Measurements from ENCODE around the gene FAM53B.

Gene FAM53B

DNA sequence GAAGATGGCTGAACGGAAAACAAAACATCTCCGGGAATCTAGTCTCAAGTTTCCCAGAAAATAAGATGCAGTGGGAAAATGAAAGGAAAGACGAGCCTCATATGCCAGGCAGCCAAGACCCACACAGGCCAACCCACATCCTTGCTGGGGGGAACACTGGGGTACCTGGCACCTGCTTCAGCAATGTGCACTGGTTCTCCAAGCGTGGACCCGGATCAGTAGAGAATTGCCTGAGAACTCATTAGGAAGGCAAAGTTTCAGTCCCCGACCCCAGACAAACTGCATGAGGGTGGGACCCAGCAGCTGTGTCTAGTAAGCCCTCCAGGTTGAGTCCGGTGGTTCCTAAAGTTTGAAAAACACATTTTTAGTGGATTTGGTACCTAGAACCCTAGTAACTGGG is 18.4 kb downstream of the FAM53B start:
- no peak for DNase-seq

- DNase-seq = no peak
These were observed 19.0 kb downstream of the FAM53B start for GRCh38 chr10:124725171-124725631.

GRCh38 chr10:124724279-124725027 is 19.7 kb downstream of the FAM53B start:
- no peak for DNase-seq

- DNase-seq = no peak
These were observed 20.4 kb downstream of the FAM53B start for GRCh38 chr10:124723826-124724225.

DNA sequence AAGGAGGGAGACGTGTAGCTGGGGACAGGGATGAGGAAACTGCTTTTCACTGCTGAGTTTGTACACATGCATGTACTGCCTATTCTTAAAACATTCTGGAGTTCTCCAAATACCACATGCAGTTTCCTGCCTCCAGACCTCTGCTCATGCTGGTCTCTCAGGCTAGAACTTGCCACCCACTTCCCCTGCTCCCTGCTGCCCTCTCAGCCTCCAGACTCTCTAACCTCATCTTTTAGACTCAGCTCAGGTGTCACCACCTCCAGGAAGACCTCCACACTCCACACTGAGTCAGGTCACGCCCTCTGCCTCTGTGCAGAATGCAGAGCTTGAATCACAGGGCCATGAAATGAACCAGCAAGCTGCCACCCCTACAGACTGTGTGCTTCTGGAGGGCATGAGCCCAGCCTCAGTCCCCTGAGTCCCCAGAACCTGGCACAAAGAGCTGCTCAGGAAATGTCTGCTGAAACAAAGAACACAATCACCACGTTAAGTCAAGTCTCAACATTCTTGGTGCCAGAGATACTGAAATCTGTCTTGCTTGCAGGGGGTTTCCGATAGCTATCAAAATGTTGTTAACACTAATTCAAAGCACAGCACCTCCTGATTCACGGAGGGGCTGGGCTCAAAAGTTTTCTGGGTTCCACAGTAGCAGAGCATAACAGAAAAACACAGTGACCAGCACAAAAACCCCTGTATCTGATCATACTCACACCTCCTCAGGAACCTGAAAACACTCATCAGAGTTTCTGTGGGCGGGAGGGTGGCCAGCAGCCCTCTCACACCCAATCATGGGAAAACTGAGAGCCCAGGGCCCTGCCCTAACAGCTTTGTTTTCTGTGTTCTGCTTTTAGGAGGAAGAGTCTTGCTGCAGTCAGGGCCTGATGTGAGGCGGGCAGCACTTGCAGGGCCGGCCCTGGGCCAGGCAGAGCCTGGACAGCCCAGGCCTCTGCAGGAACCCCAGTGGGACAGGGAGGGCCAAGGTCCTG is 21.1 kb downstream of the FAM53B start:
- DNase-seq = no peak

DNA sequence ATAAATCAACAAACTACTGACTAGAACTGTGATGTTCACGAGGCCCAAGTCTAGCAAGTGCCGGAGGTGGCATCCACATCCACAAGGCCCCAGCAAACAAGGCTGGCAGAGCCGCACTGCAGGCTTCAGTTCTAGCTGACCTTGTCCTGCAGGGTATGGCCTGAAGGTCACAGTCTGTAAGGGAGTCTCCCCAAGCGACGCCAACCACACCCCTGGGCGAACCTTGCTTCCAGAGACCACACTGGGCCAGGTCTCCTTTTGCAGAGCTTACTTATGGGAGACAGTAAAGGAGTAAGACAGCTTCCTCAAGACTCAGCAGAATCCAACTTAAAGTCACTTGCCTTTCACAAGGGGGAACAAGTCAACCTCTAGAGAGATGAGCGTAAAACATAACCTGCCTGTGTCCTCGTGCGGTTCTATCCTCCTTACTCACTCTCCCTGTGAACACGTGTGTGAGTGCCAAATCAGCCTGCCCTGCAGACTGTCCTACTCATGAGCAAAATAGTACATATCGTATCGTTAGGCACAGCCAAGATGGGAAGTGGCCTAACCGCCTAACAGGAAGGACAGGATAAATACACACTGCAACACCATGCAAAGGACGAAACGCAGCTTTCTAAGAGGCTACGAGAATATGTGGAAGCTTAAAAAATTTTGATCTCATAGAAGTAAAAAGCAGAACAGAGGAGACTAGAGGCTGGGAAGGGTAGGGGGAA is 22.7 kb downstream of the FAM53B start:
- DNase-seq = no peak

- peak; percentile 57 for DNase-seq
These were observed 24.8 kb downstream of the FAM53B start for GRCh38 chr10:124719213-124719851.

DNA sequence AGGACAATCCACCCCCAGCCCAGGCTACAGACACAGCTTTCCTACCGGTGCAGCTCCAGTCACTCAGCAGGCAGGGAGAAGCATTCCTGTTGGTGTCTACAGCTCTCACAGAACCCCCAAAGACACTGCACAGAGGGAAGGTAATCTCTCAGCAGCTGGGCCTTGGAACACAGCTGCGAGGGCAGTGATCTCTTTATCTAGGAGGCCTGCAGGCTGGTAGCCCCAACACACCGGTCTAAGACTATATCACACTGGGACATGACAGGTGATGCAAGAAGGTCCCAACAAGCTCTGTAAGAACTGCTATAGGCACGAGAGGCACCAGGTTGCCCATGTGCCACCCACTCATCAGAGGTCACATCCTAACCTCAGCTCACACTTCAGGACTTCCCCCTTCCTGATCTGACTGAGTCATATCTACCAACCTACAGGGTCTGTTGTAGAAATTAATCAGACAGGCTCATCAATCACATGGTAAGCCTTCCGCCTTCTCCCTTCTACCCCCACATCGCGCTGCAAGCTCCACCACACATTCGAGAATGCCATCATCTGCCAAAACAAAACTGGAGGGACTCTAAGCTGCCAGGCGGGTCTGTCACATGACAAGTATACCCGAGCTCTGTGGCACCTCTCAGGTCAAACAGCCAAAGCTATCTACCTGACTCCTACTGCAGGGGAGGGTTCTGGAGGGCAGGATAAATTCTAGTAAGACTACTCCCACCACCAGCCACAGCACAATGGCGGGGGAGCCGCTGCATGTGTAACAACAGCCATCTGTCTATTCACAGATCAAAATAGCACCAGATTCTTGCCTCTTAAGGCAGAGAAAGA is 26.1 kb downstream of the FAM53B start:
- no peak for DNase-seq

DNA sequence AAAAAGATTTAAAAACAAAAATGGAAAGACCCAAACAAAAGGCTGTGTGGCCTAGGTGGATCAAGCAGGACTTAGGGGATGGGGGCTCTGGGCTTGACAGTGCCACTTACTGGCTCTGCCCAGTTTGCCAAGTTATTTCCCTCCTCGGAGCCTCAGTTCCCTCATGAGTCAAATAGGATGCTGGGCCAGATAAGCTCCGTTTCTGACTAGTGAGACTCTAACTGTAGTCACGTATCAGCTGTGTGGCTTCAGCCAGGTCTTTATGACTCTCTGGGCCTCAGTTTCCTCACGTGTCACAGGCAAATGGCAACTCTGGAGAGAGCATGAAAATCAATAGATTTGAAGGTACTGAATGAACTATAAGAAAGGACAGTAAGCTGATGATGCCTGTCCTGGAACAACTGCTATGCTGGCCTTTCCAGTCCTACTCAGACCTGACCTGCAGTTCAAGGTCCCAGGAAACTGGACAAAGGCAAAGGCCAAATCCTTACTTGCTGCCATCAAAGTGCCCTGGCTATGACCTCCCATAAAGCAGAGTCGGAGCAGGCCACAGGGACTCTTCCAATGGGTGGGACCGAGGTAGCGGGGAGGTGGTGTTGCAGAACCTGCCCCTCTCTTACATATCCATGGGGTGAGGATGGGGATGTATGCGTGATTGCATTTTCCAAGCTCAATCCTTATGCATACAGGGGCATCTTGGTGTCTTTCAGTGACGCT is 27.0 kb downstream of the FAM53B start:
- DNase-seq = no peak

GRCh38 chr10:124716369-124716768 is 27.8 kb downstream of the FAM53B start:
- DNase-seq = no peak

GRCh38 chr10:124715439-124715838 is 28.7 kb downstream of the FAM53B start:
- DNase-seq = no peak

GRCh38 chr10:124713679-124714255 is 30.4 kb downstream of the FAM53B start:
- DNase-seq = no peak

- no peak for DNase-seq
These were observed 31.3 kb downstream of the FAM53B start for GRCh38 chr10:124712704-124713407.

GRCh38 chr10:124711145-124711544 is 33.0 kb downstream of the FAM53B start:
- no peak for DNase-seq

DNA sequence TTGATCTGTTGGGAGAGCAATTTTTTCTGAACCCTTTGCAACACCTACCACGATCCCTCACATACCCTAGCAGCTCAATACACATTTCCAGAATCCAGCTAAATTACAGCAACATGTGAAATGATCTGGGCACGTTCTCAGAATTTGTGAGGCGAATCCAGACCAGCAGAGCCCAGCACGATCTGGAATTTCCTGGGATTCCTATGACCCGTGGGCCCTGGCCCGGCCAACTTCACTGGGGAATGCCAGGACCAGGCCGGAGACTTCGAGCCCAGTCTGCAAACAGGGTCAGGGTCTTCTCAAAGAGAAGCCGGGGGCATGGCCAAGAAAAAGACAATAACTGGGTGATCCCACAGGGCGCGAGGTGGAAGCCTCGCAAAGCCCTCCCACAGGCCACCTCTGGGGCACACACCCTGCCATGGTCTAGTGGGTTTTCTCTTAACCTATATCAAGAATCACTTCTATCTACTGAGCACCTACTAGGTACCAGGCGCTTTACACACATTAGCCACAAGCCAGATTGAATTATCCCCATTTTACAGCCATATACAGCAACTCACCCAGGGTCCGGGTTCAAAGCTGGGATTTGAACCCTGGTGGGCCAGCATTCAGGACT is 33.8 kb downstream of the FAM53B start:
- no peak for DNase-seq

DNA sequence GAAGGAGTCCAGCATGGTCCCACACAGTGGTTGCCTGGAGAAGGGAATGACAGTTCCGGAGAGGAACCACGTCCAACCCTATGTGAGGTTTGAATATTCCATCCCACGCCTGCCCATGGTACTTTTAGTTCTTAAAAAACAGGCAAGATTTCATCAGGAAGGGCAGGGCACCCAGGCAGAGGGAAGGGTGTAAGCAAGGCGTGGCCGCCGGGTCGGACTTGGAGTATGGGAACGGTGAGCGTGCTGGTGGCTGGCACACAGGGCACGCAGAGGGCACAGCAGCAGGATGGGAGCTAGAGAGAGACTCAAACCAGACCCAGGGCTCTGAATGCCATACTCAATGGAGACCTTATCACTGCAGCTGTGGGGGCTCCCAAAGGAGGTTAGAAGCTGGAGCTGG is 34.3 kb downstream of the FAM53B start:
- no peak for DNase-seq

DNA sequence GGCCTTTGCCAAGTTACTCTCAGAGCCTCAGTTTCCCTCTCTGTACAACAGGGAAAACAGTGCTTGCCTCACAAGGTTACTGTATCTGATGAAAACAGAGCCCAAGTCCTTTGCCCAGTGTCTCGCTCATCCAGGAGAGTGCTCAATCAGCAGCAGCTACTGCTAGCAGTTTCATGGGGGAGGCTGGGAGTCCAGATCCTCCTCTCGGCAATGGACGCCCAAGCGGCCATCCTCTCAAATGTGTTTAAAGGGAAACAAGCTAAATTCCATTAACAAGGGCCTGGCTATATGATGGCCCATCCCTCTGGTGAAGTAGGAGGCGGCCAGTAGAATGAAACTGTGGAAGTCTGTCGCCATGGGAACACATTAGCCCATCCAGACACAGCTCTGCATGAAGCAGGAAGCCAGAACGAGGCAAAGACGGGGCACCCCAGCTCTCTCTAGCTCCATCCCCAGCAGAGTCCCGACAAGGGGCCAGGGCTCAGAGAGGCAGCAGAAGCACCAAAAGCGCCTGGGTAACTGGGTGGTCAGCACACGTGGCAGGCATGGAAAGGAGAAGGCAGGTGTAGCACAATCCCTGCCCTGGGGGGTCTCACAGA is 35.2 kb downstream of the FAM53B start:
- no peak for DNase-seq

- DNase-seq = no peak
These were observed 35.9 kb downstream of the FAM53B start for GRCh38 chr10:124708246-124708779.

DNA sequence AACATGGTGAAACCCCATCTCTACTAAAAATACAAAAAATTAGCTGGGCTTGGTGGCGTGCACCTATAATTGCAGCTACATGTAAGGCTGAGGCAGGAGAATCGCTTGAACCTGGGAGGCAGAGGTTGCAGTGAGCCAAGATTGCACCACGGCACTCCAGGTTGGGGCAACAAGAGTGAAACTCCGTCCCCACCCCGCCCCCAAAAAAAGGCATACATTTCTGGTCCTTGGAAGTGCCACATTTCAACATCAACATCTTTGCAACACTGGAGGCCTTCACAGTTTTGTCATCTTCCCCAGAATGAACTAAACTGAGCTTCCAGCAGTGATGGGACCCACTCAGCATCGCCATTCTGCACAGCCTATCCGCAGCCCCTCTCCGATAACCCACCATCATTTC is 36.6 kb downstream of the FAM53B start:
- DNase-seq = no peak
